Sigmoid colon (tissue), 7 donors: ENCODE results near the gene DOC2A. TPM values are rescaled to one million over a fixed set of nuclear protein-coding genes. Genes with fewer than 3 reads are reported as not detected.

Experiments
- polyA plus RNA-seq, 3 donors: library from polyadenylated mRNA; stranded (reverse); fragments of 200-250 nt; gene quantifications; one replicate each; pipeline ENCODE4 v1.2.3, GENCODE V29; 2013
- total RNA-seq, 4 donors: library from RNA; depleted of rRNA; stranded (reverse); fragments of >200 nt; gene quantifications; one replicate each; pipeline ENCODE4 v1.1.0, GENCODE V29; 2016
- donor health status: healthy with polysubstance abuse.
- donor health status: Bipolar disorder and iron deficiency.
- donor health status: healthy.

DOC2A gene
- total and polyA plus RNA-seq, 7 donors = 0.36 to 4.6 (median 1.8) TPM; not detected in 2

Other genes with a start within 250 kb of the DOC2A start
- 1 to 10 TPM in 1 of 4 donors, not detected in 3; 1.4 TPM for gene ZG16, start 232.8 kb downstream of the DOC2A start, total RNA-seq
- 1,000 to 10,000 TPM in 1 of 3 donors, 100 to 1,000 TPM in 2; 237 to 1,249 (median 770) TPM for gene ZG16, start 232.8 kb downstream of the DOC2A start, polyA plus RNA-seq
- gene KIF22, start 220.3 kb downstream of the DOC2A start, total RNA-seq = 10 to 100 TPM; 11.5 to 16.1 (median 13.7) TPM
- gene KIF22, start 220.3 kb downstream of the DOC2A start, polyA plus RNA-seq = 10 to 100 TPM; 28.0 to 71.5 (median 31.2) TPM
- 100 to 1,000 TPM in 1 of 4 donors, 10 to 100 TPM in 3; 59.6 to 102 (median 67.2) TPM for gene MAZ, start 204.5 kb downstream of the DOC2A start, total RNA-seq
- 100 to 1,000 TPM; 137 to 226 (median 192) TPM for gene MAZ, start 204.5 kb downstream of the DOC2A start, polyA plus RNA-seq
- gene PRRT2, start 198.8 kb downstream of the DOC2A start, total RNA-seq = 10 to 100 TPM in 2 of 4 donors, 1 to 10 TPM in 2; 5.4 to 22.7 (median 9.6) TPM
- gene PRRT2, start 198.8 kb downstream of the DOC2A start, polyA plus RNA-seq = 1 to 10 TPM in 1 of 3 donors, under 1 TPM in 1, not detected in 1; 0.69 to 2.2 TPM
- gene PAGR1, start 194.9 kb downstream of the DOC2A start, total RNA-seq = 10 to 100 TPM; 18.5 to 29.9 (median 25.7) TPM
- 10 to 100 TPM; 20.4 to 36.6 (median 29.1) TPM for gene PAGR1, start 194.9 kb downstream of the DOC2A start, polyA plus RNA-seq
- 10 to 100 TPM; 62.3 to 94.5 (median 68.6) TPM for gene MVP, start 190.6 kb downstream of the DOC2A start, total RNA-seq
- 100 to 1,000 TPM; 201 to 368 (median 265) TPM for gene MVP, start 190.6 kb downstream of the DOC2A start, polyA plus RNA-seq
- 100 to 1,000 TPM; 107 to 120 (median 111) TPM for gene CDIPT, start 147.8 kb downstream of the DOC2A start, total RNA-seq
- gene CDIPT, start 147.8 kb downstream of the DOC2A start, polyA plus RNA-seq = 10 to 100 TPM; 39.8 to 76.2 (median 51.1) TPM
- 1 to 10 TPM in 3 of 4 donors, under 1 TPM in 1; 0.66 to 9.1 (median 1.4) TPM for gene SEZ6L2, start 111.5 kb downstream of the DOC2A start, total RNA-seq
- gene SEZ6L2, start 111.5 kb downstream of the DOC2A start, polyA plus RNA-seq = 1 to 10 TPM in 2 of 3 donors, under 1 TPM in 1; 0.60 to 6.2 (median 1.6) TPM
- gene ASPHD1, start 110.5 kb downstream of the DOC2A start, total RNA-seq = 1 to 10 TPM in 2 of 4 donors, under 1 TPM in 1, not detected in 1; 0.95 to 2.2 (median 2.1) TPM
- gene ASPHD1, start 110.5 kb downstream of the DOC2A start, polyA plus RNA-seq = 1 to 10 TPM; 2.4 to 3.4 (median 3.2) TPM
- 10 to 100 TPM in 3 of 4 donors, 1 to 10 TPM in 1; 9.8 to 20.5 (median 14.1) TPM for gene KCTD13, start 84.8 kb downstream of the DOC2A start, total RNA-seq
- gene KCTD13, start 84.8 kb downstream of the DOC2A start, polyA plus RNA-seq = 10 to 100 TPM in 2 of 3 donors, 1 to 10 TPM in 1; 5.4 to 26.1 (median 18.7) TPM
- 100 to 1,000 TPM; 103 to 136 (median 112) TPM for gene TMEM219, start 48.9 kb downstream of the DOC2A start, total RNA-seq
- 100 to 1,000 TPM; 178 to 314 (median 297) TPM for gene TMEM219, start 48.9 kb downstream of the DOC2A start, polyA plus RNA-seq
- 10 to 100 TPM; 26.8 to 38.5 (median 29.7) TPM for gene TAOK2, start 37.2 kb downstream of the DOC2A start, total RNA-seq
- gene TAOK2, start 37.2 kb downstream of the DOC2A start, polyA plus RNA-seq = 10 to 100 TPM in 2 of 3 donors, 1 to 10 TPM in 1; 9.0 to 42.2 (median 12.7) TPM
- 10 to 100 TPM; 15.8 to 22.7 (median 19.7) TPM for gene HIRIP3, start 15.4 kb downstream of the DOC2A start, total RNA-seq
- gene HIRIP3, start 15.4 kb downstream of the DOC2A start, polyA plus RNA-seq = 10 to 100 TPM in 1 of 3 donors, 1 to 10 TPM in 2; 9.0 to 14.4 (median 9.7) TPM
- gene INO80E, start 14.8 kb downstream of the DOC2A start, total RNA-seq = 100 to 1,000 TPM in 1 of 4 donors, 10 to 100 TPM in 3; 49.2 to 174 (median 54.7) TPM
- 10 to 100 TPM; 50.6 to 89.7 (median 60.1) TPM for gene INO80E, start 14.8 kb downstream of the DOC2A start, polyA plus RNA-seq
- gene C16orf92, start 12.2 kb upstream of the DOC2A start, total RNA-seq = not detected
- gene C16orf92, start 12.2 kb upstream of the DOC2A start, polyA plus RNA-seq = not detected
- not detected for gene TLCD3B, start 20.2 kb upstream of the DOC2A start, total RNA-seq
- under 1 TPM in 1 of 3 donors, not detected in 2; 0.54 TPM for gene TLCD3B, start 20.2 kb upstream of the DOC2A start, polyA plus RNA-seq
- gene ALDOA, start 54.7 kb upstream of the DOC2A start, total RNA-seq = 1,000 to 10,000 TPM in 1 of 4 donors, 100 to 1,000 TPM in 3; 905 to 1,010 (median 960) TPM
- gene ALDOA, start 54.7 kb upstream of the DOC2A start, polyA plus RNA-seq = 1,000 to 10,000 TPM; 1,265 to 1,667 (median 1,498) TPM
- 10 to 100 TPM; 39.2 to 45.6 (median 43.6) TPM for gene PPP4C, start 65.0 kb upstream of the DOC2A start, total RNA-seq
- gene PPP4C, start 65.0 kb upstream of the DOC2A start, polyA plus RNA-seq = 100 to 1,000 TPM; 118 to 155 (median 146) TPM
- gene TBX6, start 80.9 kb upstream of the DOC2A start, total RNA-seq = 1 to 10 TPM in 3 of 4 donors, under 1 TPM in 1; 0.54 to 1.7 (median 1.1) TPM
- 1 to 10 TPM in 1 of 3 donors, under 1 TPM in 2; 0.23 to 1.1 (median 0.60) TPM for gene TBX6, start 80.9 kb upstream of the DOC2A start, polyA plus RNA-seq
- gene YPEL3, start 85.2 kb upstream of the DOC2A start, total RNA-seq = 100 to 1,000 TPM in 2 of 4 donors, 10 to 100 TPM in 2; 82.1 to 110 (median 103) TPM
- 100 to 1,000 TPM in 2 of 3 donors, 10 to 100 TPM in 1; 57.6 to 126 (median 107) TPM for gene YPEL3, start 85.2 kb upstream of the DOC2A start, polyA plus RNA-seq
- 1 to 10 TPM in 3 of 4 donors, under 1 TPM in 1; 0.54 to 8.0 (median 2.9) TPM for gene GDPD3, start 102.5 kb upstream of the DOC2A start, total RNA-seq
- gene GDPD3, start 102.5 kb upstream of the DOC2A start, polyA plus RNA-seq = 10 to 100 TPM; 17.4 to 68.8 (median 19.0) TPM
- 10 to 100 TPM; 43.8 to 59.9 (median 57.6) TPM for gene MAPK3, start 112.2 kb upstream of the DOC2A start, total RNA-seq
- 100 to 1,000 TPM; 214 to 365 (median 321) TPM for gene MAPK3, start 112.2 kb upstream of the DOC2A start, polyA plus RNA-seq
- 10 to 100 TPM; 14.7 to 28.0 (median 24.4) TPM for gene CORO1A, start 172.6 kb upstream of the DOC2A start, total RNA-seq
- 100 to 1,000 TPM in 1 of 3 donors, 10 to 100 TPM in 2; 35.8 to 309 (median 40.2) TPM for gene CORO1A, start 172.6 kb upstream of the DOC2A start, polyA plus RNA-seq
- gene BOLA2B, start 182.6 kb upstream of the DOC2A start, total RNA-seq = 100 to 1,000 TPM in 3 of 4 donors, 10 to 100 TPM in 1; 35.4 to 186 (median 152) TPM
- 100 to 1,000 TPM; 414 to 509 (median 434) TPM for gene BOLA2B, start 182.6 kb upstream of the DOC2A start, polyA plus RNA-seq
- 10 to 100 TPM; 12.0 to 29.6 (median 18.1) TPM for gene SLX1A, start 182.8 kb upstream of the DOC2A start, total RNA-seq
- 10 to 100 TPM; 46.8 to 77.9 (median 61.9) TPM for gene SLX1A, start 182.8 kb upstream of the DOC2A start, polyA plus RNA-seq
- 10 to 100 TPM in 3 of 4 donors, 1 to 10 TPM in 1; 8.0 to 26.9 (median 20.3) TPM for gene SULT1A3, start 188.2 kb upstream of the DOC2A start, total RNA-seq
- 10 to 100 TPM; 17.4 to 21.0 (median 20.1) TPM for gene SULT1A3, start 188.2 kb upstream of the DOC2A start, polyA plus RNA-seq
- gene NPIPB13, start 237.5 kb upstream of the DOC2A start, total RNA-seq = 1 to 10 TPM in 3 of 4 donors, under 1 TPM in 1; 0.82 to 5.3 (median 2.6) TPM
- gene NPIPB13, start 237.5 kb upstream of the DOC2A start, polyA plus RNA-seq = 1 to 10 TPM in 1 of 3 donors, under 1 TPM in 2; 0.60 to 6.9 (median 0.92) TPM